ENCODE measurements around the gene FPR3. TPM values are rescaled to one million over a fixed set of nuclear protein-coding genes. Genes with fewer than 3 reads are reported as not detected.

The FPR3 gene, protein sequence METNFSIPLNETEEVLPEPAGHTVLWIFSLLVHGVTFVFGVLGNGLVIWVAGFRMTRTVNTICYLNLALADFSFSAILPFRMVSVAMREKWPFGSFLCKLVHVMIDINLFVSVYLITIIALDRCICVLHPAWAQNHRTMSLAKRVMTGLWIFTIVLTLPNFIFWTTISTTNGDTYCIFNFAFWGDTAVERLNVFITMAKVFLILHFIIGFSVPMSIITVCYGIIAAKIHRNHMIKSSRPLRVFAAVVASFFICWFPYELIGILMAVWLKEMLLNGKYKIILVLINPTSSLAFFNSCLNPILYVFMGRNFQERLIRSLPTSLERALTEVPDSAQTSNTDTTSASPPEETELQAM
- under 1 TPM in 6 of 8 experiments, not detected in 2; 0.05 to 0.64 (median 0.21) TPM for total RNA-seq

DNA sequence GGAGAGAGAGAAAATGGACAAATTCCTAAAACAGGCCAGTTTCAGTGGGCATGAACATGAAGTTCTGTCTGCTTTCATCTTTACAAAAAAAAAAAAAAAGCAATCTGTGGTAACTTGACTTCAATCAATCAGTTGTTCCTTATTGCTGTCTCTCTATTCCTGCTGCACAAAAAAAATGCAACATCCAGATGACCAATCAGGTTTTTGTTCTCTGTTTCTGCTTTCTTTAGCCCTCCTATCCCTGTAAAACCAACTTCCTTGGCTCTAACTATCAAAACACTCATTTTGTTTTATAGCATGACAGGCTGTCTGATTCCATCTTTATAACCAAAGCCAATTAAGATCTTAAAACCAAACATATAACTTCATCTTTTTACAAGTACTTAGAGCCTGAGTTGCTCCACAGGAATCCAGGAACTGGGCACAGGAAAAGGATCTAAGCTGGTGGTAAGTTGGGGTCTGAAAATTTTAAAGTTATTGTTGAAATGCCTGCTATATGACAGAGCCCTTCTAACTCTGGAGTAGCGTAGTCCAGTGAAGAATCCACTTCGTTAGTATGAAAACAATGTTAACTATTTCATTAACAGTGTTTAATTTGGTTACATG, at the start of gene FPR3:
FPR3 (plus strand) TSS at position 273 of the 606 bp plus-strand sequence. CDS start 28,592 bp downstream, outside the sequence.
- no peak for ATAC-seq (replicated peaks in 6 of 8)
- no peaks in the 10 kb centered on the region for H3K4me1 ChIP-seq (replicated peaks in 1 of 2)
- H3K27ac ChIP-seq = no peak within 1 kb of the TSS
- 13 to 85% (median 60%) methylated on average over 2 of the region's 2 CpGs; no CpG with 5 or more reads in 2 of the 10 experiments for WGBS, 10 experiments
- H3K4me3 ChIP-seq = no peak within 1 kb of the TSS
- in situ Hi-C loops (cut with MboI; ENCODE audit: low pct_unique_long_range_greater_than_20kb in 2 of 9, low sequenced_read_pairs in 9 of 9, unreplicated experiment in 9 of 9) = loop anchor here in 2 of 9 experiments (25.0 kb wide), 1 partner anchor 333 kb away; the partner anchor contains the start of gene SIGLEC8 (in 2 of the 2)

DNA sequence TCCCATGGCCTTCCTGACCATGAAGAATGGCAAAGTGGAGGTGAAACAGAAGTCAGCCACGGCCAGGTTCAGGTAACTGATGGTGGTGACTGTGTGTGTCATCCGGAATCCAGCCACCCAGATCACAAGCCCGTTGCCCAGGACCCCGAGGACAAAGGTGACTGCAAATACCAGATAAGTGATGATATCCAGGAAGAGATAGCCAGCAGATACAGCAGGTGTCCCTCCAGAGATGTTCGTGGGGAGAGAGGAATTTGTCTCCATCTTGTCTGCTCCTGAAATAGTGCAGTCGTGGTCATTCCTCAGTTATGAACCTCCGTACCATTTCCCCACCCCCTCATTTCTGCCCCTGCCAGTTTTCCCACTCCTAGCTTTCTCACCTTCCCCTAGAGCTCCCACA, 48.2 kb upstream of the FPR3 start:
- H3K4me1 ChIP-seq (replicated peaks in 1 of 2) = no peaks in the 10 kb centered on the region
- no peak overlapping the region for H3K27ac ChIP-seq
- no peak overlapping the region for H3K4me3 ChIP-seq
- no peak for ATAC-seq (replicated peaks in 6 of 8)
- in situ Hi-C loops (cut with MboI; ENCODE audit: low pct_unique_long_range_greater_than_20kb in 2 of 9, low sequenced_read_pairs in 9 of 9, unreplicated experiment in 9 of 9) = no loop called here
- WGBS, 10 experiments = 17 to 83% (median 67%) methylated on average over 1 to 3 of the region's 7 CpGs; no CpG with 5 or more reads in 5 of the 10 experiments

DNA sequence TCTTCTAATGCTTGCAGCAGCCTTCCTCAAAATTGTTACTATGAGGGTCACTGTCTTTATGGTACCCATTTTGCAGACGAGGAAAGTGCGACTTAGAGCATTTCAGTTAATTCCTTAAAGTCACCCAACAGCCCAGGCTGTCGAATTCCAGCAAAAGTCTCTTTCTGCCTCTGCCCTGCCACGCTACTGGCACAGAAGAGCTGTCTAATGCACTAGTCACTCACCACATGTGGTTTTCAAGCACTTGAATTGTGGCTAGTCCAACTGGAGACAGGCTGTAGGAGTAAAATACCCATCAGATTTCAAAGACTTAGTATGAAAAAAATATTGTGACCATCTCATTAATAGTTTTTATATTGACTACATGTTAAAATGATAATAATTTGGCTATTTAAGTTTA, 45.0 kb upstream of the FPR3 start:
- WGBS, 10 experiments = 20 to 69% (median 47%) methylated on average over 1 to 4 of the region's 4 CpGs; no CpG with 5 or more reads in 2 of the 10 experiments
- Histone ChIP-seq H3K4me1 (replicated peaks in 1 of 2) (no peaks in the 10 kb centered on the region), H3K27ac (no peak overlapping the region), H3K4me3 (no peak overlapping the region)
- no peak for ATAC-seq (replicated peaks in 6 of 8)
- in situ Hi-C loops (cut with MboI; ENCODE audit: low pct_unique_long_range_greater_than_20kb in 2 of 9, low sequenced_read_pairs in 9 of 9, unreplicated experiment in 9 of 9) = no loop called here

DNA sequence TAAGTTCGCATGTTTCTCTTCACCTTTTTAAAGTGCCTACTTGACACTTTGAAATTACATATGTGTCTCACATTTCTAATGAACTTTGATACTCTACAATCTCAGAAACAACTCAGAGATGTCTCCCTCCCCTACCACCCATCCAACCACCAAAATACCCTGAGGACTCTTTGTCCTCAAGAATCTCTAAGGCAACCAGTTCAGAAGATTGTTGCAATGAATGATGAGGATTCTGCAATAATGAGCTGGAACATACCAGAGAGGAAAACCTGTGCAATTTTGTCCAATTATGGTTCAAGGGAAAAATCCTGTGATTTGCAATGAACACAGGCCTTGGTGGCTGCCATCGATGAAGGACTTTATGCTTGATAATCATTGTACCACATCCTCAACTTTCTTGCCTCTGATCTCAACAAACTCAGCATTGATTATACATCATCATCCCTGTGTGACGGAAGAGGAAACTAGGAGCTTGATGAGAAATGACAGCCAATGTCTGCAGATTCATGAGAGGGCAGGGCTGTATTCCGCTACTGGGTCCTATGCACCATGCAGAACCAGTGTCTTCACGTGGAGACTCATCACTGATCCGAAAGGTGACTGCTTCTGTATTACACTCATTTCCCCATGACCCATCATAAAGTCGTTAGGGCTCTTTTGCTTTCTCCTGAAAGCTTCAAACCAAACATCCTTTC, 44.4 kb upstream of the FPR3 start:
- in situ Hi-C loops (cut with MboI; ENCODE audit: low pct_unique_long_range_greater_than_20kb in 2 of 9, low sequenced_read_pairs in 9 of 9, unreplicated experiment in 9 of 9) = no loop called here
- ATAC-seq (replicated peaks in 6 of 8) = no peak
- no peak overlapping the region for H3K4me3 ChIP-seq
- H3K27ac ChIP-seq = no peak overlapping the region
- H3K4me1 ChIP-seq (replicated peaks in 1 of 2) = no peaks in the 10 kb centered on the region
- 39 to 79% (median 57%) methylated on average over 1 to 5 of the region's 7 CpGs; no CpG with 5 or more reads in 1 of the 10 experiments for WGBS, 10 experiments

DNA sequence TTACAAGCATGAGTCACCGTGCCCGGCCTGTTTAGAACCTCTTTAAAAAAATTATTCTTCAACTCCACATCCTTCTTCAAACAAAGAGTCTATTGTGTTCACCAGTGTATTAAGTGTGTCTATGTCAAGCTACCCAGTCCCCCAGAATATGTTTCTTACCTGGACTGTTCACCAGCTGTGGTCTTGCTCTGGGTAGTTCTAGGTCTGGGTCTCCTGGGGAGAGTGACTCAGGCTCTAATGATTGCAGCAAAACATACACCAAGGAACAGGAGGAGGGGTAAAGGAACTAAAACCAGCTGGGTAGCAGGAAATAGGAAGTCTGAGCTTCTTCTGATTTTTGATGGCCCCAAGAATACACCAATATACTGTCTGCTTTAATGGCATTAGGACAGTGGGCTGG, 43.3 kb upstream of the FPR3 start, which contains the start of gene FPR1:
FPR1 (minus strand) TSS at position 224 of the 400 bp plus-strand sequence. CDS start 4,884 bp downstream, outside the sequence.
- no peak for ATAC-seq (replicated peaks in 6 of 8)
- Histone ChIP-seq H3K27ac (no peak within 1 kb of the TSS), H3K4me1 (replicated peaks in 1 of 2) (no peaks in the 10 kb centered on the region), H3K4me3 (no peak within 1 kb of the TSS)
- in situ Hi-C loops (cut with MboI; ENCODE audit: low pct_unique_long_range_greater_than_20kb in 2 of 9, low sequenced_read_pairs in 9 of 9, unreplicated experiment in 9 of 9) = no loop called here
- 38 to 86% (median 71%) methylated on average over 1 to 2 of the region's 2 CpGs; no CpG with 5 or more reads in 5 of the 10 experiments for WGBS, 10 experiments

DNA sequence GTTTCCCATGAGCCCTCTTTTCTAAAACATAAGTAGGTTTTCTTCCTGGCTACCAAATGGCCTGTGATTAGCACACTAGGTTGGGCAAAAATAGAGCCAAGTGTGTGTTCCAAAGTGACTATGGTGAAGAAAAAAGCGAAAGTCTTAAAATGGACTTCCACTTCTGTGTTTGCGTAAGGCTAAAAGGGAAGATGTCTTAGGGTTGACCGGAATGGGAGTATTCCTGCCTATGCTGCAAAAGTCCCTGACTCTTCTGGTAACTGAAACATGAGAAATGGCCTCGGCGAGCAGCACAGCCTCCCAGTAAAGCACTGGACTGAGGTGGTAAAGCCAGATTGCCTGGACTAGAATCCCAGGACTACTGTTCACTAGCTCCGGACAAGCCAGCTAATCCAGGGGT, 40.8 kb upstream of the FPR3 start:
- no peak overlapping the region for H3K4me3 ChIP-seq
- no peaks in the 10 kb centered on the region for H3K4me1 ChIP-seq (replicated peaks in 1 of 2)
- ATAC-seq (replicated peaks in 6 of 8) = peak in 1 of 8 experiments; percentile 80
- WGBS, 10 experiments = 10 to 100% (median 72%) methylated on average over 1 to 5 of the region's 6 CpGs; no CpG with 5 or more reads in 2 of the 10 experiments
- no peak overlapping the region for H3K27ac ChIP-seq
- in situ Hi-C loops (cut with MboI; ENCODE audit: low pct_unique_long_range_greater_than_20kb in 2 of 9, low sequenced_read_pairs in 9 of 9, unreplicated experiment in 9 of 9) = no loop called here

DNA sequence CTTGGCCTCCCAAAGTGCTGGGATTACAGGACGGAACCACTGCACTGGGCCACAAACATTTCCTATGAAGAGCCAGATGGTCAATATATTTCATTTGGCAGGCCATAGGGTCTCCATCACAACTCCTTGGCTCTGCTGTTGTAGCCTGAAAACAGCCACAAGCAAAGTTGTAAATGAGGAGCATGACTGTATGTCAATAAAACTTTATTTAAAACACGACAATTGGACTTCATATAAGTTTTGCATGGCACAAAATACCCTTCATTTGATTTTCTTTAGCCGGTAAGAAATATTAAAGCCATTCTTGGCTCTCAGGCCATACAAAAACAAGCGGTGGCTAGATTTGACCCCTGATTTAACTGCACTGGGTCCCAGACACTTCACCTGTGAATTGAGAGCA, 40.2 kb upstream of the FPR3 start:
- ATAC-seq (replicated peaks in 6 of 8) = no peak
- in situ Hi-C loops (cut with MboI; ENCODE audit: low pct_unique_long_range_greater_than_20kb in 2 of 9, low sequenced_read_pairs in 9 of 9, unreplicated experiment in 9 of 9) = no loop called here
- no peak overlapping the region for H3K27ac ChIP-seq
- H3K4me1 ChIP-seq (replicated peaks in 1 of 2) = no peaks in the 10 kb centered on the region
- WGBS, 10 experiments = 16 to 100% (median 68%) methylated on average over 1 to 4 of the region's 4 CpGs
- H3K4me3 ChIP-seq = no peak overlapping the region

DNA sequence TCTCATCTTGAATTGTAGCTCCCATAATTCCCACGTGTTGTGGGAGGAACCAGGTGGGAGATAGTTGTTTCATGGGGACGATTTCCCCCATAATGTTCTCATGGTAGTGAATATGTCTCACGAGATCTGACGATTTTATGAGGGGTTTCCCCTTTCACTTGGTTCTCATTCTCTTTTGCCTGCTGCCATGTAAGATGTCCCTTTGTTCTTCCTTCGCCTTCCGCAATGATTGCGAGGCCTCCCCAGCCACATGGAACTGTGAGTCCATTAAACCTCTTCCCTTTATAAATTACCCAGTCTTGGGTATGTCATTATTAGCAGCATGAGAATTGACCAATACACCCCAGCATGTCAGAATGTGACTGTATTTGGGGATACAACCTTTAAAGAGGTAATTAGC, 39.4 kb upstream of the FPR3 start:
- Histone ChIP-seq H3K27ac (no peak overlapping the region), H3K4me3 (no peak overlapping the region), H3K4me1 (replicated peaks in 1 of 2) (no peaks in the 10 kb centered on the region)
- 38 to 100% (median 78%) methylated on average over 2 to 7 of the region's 7 CpGs; no CpG with 5 or more reads in 2 of the 10 experiments for WGBS, 10 experiments
- in situ Hi-C loops (cut with MboI; ENCODE audit: low pct_unique_long_range_greater_than_20kb in 2 of 9, low sequenced_read_pairs in 9 of 9, unreplicated experiment in 9 of 9) = no loop called here
- ATAC-seq (replicated peaks in 6 of 8) = no peak

DNA sequence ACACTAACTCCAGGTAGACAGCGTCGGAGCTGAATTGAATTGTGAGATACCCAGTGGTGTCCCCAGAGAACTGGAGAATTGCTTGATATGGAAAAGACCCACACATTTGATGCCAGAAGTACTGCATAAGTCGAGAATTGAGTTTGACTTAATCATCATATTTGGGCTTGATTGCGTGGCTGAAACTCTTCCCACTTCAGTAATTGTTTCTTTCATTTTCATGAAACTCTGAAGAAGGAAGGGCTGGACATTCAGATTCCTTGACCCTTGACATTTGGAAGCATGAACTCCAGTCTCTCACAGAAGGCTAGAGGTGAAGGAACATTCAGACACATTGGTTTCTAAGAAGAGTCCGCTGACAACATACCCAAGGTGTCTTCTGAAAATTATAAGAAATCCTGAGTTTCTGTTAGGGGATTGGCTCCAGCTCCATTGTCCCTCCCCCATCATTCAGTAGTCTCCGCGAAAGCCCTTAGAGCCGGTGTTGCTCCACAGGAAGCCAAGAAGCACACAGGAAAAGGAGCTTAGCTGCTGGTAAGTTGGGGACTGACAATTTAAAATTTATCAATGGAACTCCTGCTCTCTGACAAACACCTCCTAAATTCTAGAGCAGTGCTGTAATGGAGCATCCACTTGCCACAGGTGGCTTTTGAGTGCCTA, 34.1 kb upstream of the FPR3 start, which contains the start of gene FPR2:
FPR2 (plus strand) TSS at position 484 of the 660 bp plus-strand sequence. CDS start 7,479 bp downstream, outside the sequence.
- 0 to 69% (median 55%) methylated on average over 1 to 8 of the region's 8 CpGs for WGBS, 10 experiments
- Histone ChIP-seq H3K4me3 (no peak within 1 kb of the TSS), H3K27ac (no peak within 1 kb of the TSS), H3K4me1 (replicated peaks in 1 of 2) (no peaks in the 10 kb centered on the region)
- in situ Hi-C loops (cut with MboI; ENCODE audit: low pct_unique_long_range_greater_than_20kb in 2 of 9, low sequenced_read_pairs in 9 of 9, unreplicated experiment in 9 of 9) = no loop called here
- ATAC-seq (replicated peaks in 6 of 8) = no peak

DNA sequence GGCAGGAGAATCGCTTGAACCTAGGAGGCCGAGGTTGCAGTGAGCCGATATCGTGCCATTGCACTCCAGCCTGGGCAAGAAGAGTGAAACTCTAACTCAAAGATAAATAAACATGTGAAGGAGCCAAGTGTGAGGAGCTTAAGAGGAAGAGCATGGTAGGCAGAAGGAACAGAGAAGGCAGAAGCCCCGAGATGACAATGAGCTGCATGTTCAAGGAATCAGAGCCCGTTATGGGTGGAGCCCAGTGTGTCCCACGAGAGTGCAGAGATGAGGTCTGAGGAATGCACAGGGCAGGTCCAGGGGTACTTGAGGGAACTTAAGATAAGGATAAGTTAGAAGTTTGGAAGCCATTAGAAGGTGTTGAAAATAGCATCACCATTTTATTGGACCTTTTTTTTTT, 33.3 kb upstream of the FPR3 start:
- in situ Hi-C loops (cut with MboI; ENCODE audit: low pct_unique_long_range_greater_than_20kb in 2 of 9, low sequenced_read_pairs in 9 of 9, unreplicated experiment in 9 of 9) = no loop called here
- Histone ChIP-seq H3K4me3 (no peak overlapping the region), H3K27ac (no peak overlapping the region), H3K4me1 (replicated peaks in 1 of 2) (no peaks in the 10 kb centered on the region)
- ATAC-seq (replicated peaks in 6 of 8) = no peak
- 44 to 100% (median 85%) methylated on average over 1 to 7 of the region's 7 CpGs; no CpG with 5 or more reads in 1 of the 10 experiments for WGBS, 10 experiments

DNA sequence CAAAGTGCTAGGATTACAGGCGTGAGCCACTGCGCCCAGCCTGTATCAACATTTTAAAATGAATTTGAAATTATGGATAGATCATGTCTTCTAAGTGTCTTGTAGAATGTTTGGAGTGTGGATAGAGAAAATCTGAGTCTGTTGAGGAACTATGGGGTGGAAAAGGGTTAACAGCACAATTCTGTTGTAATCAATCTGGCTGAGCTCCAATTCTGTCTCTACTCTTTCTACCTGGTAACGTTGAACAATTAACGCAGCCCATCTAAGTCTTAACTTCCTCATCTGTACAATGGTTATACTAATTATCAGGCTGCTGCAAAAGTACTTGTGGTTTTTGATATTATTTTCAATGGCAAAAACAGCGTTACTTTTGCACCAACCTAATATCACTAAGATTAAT, 29.9 kb upstream of the FPR3 start:
- Histone ChIP-seq H3K4me1 (replicated peaks in 1 of 2) (no peaks in the 10 kb centered on the region), H3K4me3 (no peak overlapping the region), H3K27ac (no peak overlapping the region)
- ATAC-seq (replicated peaks in 6 of 8) = no peak
- in situ Hi-C loops (cut with MboI; ENCODE audit: low pct_unique_long_range_greater_than_20kb in 2 of 9, low sequenced_read_pairs in 9 of 9, unreplicated experiment in 9 of 9) = no loop called here
- 8 to 90% (median 65%) methylated on average over 1 to 5 of the region's 5 CpGs for WGBS, 10 experiments

DNA sequence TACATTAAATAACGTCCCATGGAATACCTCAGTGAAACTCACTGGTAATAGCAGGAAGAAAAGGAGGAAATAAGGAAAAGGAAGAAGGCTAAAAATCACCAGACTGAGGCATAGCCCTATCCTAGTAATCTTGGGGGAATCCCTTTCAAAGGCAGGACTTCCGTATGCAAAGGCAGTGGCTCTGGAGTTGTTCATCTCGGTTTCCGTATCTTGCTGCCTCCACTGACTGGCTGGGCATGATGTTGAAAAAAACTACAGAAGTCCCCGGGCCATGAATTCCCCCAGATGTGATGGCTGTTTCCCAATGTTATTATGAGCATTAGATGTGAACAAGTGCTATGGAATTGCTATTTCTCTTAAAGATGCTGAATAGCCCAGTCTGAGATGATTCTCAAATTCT, 28.5 kb upstream of the FPR3 start:
- in situ Hi-C loops (cut with MboI; ENCODE audit: low pct_unique_long_range_greater_than_20kb in 2 of 9, low sequenced_read_pairs in 9 of 9, unreplicated experiment in 9 of 9) = no loop called here
- no peaks in the 10 kb centered on the region for H3K4me1 ChIP-seq (replicated peaks in 1 of 2)
- no peak for ATAC-seq (replicated peaks in 6 of 8)
- H3K27ac ChIP-seq = no peak overlapping the region
- 32 to 80% (median 59%) methylated on average over 1 to 5 of the region's 5 CpGs; no CpG with 5 or more reads in 4 of the 10 experiments for WGBS, 10 experiments
- no peak overlapping the region for H3K4me3 ChIP-seq
